Neuron (in vitro differentiated cells): ENCODE measurements around the gene EVL.

Experiments
- H2AFZ ChIP-seq: one replicate; pipeline ENCODE4 v1.6.1; 2013; ENCODE audit warnings: low read depth, mild to moderate bottlenecking, inconsistent platforms, low read length, moderate library complexity
- H3K27me3 ChIP-seq: one replicate; pipeline ENCODE4 v1.6.1; 2013; ENCODE audit warnings: low read length; ENCODE audit not compliant: insufficient read depth
- H3K36me3 ChIP-seq: one replicate; pipeline ENCODE4 v1.6.1; 2013; ENCODE audit warnings: low read length; ENCODE audit not compliant: insufficient read depth
- H3K4me1 ChIP-seq: one replicate; pipeline ENCODE4 v1.6.1; 2013; ENCODE audit warnings: low read length; ENCODE audit not compliant: insufficient read depth
- H3K4me3 ChIP-seq: 2 replicates; pipeline ENCODE4 v1.5.1; 2013; ENCODE audit warnings: mild to moderate bottlenecking, low read length, moderate library complexity
- H3K9me3 ChIP-seq: one replicate; pipeline ENCODE4 v1.6.1; 2013; ENCODE audit warnings: low read length

EVL gene

DNA sequence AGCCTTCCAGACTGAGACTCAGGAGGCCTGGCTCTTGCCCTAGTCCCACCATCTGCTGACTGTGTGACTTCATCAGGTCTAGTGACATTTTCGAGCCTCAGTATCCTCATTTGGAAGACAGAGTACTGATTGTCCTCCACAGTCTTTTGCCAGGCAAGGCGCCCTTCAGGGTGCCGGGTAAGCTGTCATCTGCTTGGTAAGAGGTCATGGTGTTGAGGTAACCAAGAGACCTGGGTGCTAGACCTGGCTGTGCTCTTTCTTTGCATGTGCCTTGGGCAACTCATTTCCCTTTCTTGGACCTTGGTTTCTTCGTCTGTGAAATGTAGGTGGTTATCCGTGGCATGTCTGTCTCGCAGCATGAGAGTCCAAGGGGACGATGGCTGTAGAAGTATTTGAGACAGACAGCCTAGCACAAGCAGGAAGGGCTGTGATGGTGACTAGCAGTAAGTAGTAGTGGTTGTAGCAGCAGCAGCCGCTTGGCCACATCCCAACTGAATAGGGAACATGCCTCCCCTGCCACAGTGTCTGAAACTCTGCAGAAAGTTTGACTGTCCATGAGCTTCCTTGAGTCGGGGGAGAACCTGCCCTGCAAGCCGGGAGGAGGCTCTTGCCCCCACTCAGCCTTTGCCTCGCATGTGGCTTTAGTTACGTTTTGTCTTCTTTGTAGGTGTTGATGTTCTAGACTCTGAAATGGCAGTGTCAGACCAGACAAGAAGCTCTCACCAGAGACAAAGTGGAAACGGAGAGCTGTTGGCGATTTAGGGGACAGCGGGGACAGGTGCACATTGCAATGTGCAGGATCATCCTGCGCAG, 40.3 kb downstream of the EVL start:
- no peaks in the 10 kb centered on the region for H3K4me1 ChIP-seq
- no peak overlapping the region for H2AFZ ChIP-seq
- H3K27me3 ChIP-seq, result no peaks in the 10 kb centered on the region
- no peak overlapping the region for H3K4me3 ChIP-seq
- peaks cover 7% of the 10 kb centered on the region for H3K36me3 ChIP-seq
- H3K9me3 ChIP-seq, result no peaks in the 10 kb centered on the region

DNA sequence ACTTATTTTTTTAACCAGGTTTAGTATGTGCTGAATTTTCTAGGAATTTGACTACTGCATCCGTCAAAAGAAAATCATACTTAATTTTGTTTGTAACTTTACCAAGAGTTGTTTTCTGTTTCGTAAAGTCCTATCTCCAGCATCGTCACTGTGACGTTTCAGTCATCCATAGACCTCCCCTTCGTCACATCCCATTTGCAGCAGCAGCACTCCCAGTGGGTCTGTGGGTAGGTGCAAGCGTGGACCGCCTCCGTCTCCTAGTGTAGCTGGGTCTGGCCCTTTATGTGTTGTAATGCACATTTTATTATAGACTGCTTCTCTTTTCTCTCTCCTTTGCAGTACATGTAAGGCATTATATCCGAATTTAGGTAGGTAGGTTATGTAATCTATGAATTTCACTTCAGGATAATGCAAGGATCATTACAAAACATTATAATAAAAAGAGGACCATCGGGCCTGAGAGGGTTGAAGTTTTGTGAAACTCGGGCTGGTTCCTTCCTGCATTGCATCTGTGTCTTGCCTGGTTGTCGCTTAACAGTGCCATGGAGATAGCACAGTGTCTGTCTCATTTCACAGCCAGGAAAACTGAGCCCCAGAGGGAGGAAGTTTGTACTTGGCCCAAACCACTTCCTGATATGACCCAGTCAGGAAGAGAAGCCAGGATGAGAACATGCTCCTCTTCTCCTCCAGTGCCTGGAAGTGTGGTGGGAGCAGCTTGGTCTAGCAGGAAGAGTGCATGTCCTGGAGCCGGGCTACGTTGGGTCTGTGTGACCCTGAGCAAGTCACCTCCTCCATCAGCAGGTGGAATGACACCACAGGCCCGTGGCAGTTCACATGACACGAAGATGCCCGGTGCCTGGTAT, 41.3 kb downstream of the EVL start:
- H3K27me3 ChIP-seq, result no peaks in the 10 kb centered on the region
- no peak overlapping the region for H2AFZ ChIP-seq
- H3K36me3 ChIP-seq, result peaks cover 7% of the 10 kb centered on the region
- no peaks in the 10 kb centered on the region for H3K4me1 ChIP-seq
- no peak overlapping the region for H3K4me3 ChIP-seq
- no peaks in the 10 kb centered on the region for H3K9me3 ChIP-seq

DNA sequence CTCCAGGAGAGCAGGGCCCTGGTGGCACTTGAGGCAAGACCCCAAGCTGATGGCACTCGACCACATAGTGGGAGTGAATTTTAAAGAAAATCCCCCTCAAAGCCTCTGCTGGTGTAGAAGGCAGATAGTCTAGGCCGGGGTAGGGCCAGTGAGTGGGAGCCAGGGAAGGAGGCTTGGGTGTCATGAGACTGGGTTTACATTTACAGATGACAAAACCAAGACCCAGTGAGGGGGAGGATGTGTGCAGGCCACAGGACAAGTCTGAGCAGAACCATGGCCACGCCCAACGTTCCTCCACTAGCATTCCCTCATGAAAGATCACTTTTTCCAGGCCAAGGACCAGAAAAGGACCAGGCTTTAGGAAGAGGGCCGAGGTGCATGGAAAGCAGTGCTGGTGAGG, 42.0 kb downstream of the EVL start:
- Histone ChIP-seq H3K27me3 (no peaks in the 10 kb centered on the region), H3K4me3 (no peak overlapping the region), H3K36me3 (peaks cover 5% of the 10 kb centered on the region), H3K4me1 (no peaks in the 10 kb centered on the region), H2AFZ (no peak overlapping the region), H3K9me3 (no peaks in the 10 kb centered on the region)

DNA sequence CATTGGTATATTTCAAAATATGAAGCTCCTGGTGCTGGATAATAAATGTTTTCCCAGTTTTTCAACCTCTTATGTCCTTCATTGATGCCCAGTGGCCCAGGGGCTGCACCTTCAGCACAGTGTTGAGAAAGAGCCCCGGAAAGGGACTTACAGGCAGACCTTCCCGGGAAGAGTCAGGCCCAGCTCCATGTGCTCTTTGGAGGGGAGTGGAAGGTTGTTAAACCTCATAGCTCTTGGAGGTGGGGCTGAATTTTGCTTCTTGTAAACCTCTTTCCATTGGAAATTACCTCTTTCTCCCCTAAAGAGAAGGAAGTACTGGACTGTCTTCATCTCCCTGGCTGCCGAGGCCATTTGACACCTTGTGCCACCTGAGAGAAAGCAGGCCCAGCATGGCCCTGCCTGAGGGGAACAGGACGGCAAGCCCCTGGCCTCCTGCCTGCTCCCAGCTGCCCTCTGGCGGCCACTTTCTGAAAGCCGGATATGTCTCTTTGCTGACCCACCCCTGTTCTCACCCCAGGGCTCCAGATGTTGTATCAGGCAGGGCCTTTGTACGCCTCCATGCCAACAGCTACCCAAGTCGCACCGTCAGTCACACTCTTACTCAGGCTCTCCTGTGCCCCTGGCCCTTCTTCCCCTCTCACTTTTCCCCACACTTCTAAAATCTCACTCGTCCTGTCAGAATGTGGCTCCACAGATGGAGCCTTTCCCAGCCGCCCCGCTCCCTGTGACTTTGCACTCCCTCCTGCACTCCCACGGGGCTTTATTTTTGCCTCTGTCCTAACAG, 43.0 kb downstream of the EVL start:
- H3K4me1 ChIP-seq, result no peaks in the 10 kb centered on the region
- H2AFZ ChIP-seq, result no peak overlapping the region
- H3K4me3 ChIP-seq, result no peak overlapping the region
- H3K36me3 ChIP-seq, result peaks cover 3% of the 10 kb centered on the region
- H3K9me3 ChIP-seq, result no peaks in the 10 kb centered on the region
- H3K27me3 ChIP-seq, result no peaks in the 10 kb centered on the region

DNA sequence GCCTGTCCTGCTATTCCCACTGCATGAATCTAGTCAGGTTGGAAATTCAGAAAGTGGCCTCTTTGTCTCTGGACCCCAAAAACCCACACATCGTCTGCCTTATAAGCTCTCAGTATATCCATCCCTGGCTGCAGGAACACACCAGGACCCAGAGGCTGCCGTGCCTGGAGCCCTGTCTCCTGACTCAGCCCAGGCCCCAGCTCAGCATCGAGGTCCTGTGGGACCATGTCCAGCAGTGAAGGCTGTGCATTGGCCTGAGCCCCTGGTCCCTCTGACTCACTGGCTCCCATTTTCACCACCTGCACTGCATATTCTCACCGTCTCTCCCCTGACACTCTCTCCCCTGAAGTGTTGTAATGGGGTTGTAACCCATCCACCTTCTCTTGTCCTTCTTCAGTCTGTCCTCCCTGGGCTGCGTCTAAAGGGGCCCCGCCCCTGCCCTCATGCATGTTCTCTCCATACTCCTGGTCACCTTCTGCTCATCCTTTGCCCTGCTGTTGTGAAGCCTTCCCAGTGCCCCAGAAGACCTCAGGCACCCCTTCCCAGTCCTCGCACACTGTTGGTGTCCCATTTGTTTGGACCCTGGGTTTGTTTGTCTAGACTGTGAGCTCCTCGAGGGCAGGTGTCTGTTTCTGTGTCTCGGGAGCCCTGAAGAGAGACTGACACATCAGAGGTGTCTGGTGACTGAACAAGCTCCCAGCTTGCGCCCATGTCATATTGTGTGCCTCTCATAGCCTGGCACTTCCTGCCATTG, 43.8 kb downstream of the EVL start:
- peaks cover 3% of the 10 kb centered on the region for H3K36me3 ChIP-seq

DNA sequence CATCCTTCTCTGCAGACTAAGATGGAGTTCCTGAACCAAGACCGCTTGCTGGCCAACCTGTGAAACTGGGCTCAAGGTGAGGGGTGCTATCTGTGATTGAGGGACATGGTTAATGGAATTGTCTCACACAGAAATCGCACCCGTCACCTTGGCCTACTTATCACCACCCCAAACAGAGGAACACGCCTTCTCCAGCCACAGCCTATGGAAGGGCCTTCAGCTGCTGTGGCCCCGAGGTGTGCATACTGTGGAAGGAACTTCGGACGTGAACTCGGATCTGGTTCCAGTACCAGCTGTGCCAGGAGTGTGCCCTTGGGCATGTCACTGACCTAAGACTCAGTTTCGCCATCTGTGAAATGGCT, 44.4 kb downstream of the EVL start:
- H3K9me3 ChIP-seq, result no peaks in the 10 kb centered on the region
- no peak overlapping the region for H3K4me3 ChIP-seq
- no peaks in the 10 kb centered on the region for H3K4me1 ChIP-seq
- peaks cover 3% of the 10 kb centered on the region for H3K36me3 ChIP-seq
- no peak overlapping the region for H2AFZ ChIP-seq
- no peaks in the 10 kb centered on the region for H3K27me3 ChIP-seq

More for the DNA sequence above, 43.8 kb downstream of the EVL start:
- H3K9me3 ChIP-seq, result no peaks in the 10 kb centered on the region
- H3K27me3 ChIP-seq, result no peaks in the 10 kb centered on the region
- H3K4me3 ChIP-seq, result no peak overlapping the region
- no peaks in the 10 kb centered on the region for H3K4me1 ChIP-seq
- H2AFZ ChIP-seq, result no peak overlapping the region

DNA sequence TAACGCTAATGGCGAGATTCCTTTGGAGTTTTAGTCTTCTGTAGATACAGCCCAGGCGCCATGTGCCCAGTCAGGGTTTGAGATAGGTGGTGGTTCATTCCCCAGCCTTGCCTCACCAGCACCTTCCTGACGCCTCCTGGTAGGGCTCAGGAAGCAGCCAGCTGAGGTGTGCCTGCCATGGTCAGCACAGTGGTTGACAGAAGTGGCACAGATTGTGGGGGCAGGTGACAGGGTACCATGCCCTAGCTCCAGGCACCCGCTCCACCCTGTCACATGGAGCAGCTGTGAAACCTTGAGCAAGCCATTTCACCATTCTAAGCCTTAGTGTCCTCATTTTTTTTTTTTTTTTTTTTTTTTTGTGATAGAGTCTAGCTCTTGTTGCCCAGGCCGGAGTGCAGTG, 45.6 kb downstream of the EVL start:
- no peak overlapping the region for H2AFZ ChIP-seq
- no peaks in the 10 kb centered on the region for H3K4me1 ChIP-seq
- H3K4me3 ChIP-seq, result no peak overlapping the region
- no peaks in the 10 kb centered on the region for H3K9me3 ChIP-seq
- H3K27me3 ChIP-seq, result no peaks in the 10 kb centered on the region
- peaks cover 3% of the 10 kb centered on the region for H3K36me3 ChIP-seq

DNA sequence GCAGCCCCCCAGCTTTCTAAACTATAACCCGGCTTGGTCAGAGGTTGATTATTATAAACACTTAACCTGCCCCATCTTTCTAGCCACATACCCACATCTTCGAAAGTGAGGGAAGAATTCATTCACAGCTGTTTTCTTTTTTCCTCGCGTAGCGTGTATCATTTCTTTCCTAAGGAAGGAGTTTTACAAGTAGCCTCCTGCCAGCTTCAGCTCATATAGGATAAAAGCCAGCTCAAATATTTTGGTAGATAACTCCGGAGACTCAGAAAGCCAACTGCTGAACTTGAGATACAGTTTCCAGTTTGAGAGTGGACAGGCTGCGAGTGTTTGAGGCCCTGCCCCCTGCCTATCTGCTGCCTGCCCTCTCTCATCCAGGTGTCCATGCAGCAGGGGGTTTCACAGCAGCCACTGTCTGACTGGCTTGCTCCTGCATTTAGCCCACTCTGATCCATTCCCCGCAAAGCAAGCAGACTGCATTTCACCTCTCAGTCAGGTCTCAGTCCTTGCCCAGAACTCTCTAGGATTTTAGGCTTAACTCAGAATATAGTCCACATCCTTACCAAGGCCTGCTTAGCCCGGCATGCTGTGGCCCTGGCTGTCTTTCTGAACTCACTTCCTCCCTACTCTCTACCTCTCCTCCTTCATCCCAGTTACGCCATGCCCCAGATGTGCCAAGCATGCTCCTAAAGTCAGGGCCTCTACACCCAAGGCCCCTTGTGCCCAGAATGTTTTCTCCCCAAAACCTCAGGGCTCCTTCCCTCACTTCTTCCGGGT, 46.9 kb downstream of the EVL start:
- Histone ChIP-seq H3K27me3 (no peaks in the 10 kb centered on the region), H3K4me3 (no peak overlapping the region), H3K4me1 (no peaks in the 10 kb centered on the region), H3K36me3 (peaks cover 6% of the 10 kb centered on the region), H3K9me3 (no peaks in the 10 kb centered on the region), H2AFZ (no peak overlapping the region)

DNA sequence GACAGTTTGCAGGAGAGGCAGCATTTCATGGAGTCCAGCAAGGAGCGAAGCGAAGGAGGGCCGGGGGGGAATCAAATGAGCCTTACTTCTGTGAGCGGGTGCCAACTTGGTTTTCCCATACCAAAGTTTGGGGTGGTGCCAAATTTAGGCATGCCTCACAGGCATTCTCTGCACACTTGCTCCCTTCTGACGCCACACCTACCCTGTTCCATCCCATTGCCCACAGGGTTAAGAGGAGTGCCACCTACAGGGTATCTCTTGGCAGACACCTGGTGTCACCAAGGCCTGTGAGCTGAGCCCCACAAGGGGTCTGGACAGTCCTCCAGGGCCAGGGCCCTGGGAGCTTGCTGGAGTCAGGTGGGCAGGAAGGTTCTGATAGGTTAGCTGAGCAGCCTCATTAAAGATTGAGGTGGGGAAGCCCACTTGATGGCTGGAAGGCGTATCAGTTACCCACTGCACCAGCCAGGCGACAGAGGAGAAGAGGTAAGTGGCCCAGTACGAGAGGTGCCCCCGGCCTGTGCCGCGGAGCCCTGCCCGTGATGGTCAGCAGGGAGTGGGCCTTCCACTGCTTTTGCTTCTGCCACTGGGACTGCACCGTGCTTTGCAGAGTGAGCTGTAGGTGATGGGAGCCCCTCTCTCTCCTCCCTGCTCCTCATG, 49.0 kb downstream of the EVL start:
- H3K36me3 ChIP-seq, result peaks cover 8% of the 10 kb centered on the region
- no peak overlapping the region for H2AFZ ChIP-seq
- H3K9me3 ChIP-seq, result no peaks in the 10 kb centered on the region
- H3K27me3 ChIP-seq, result no peaks in the 10 kb centered on the region
- H3K4me1 ChIP-seq, result no peaks in the 10 kb centered on the region
- no peak overlapping the region for H3K4me3 ChIP-seq

DNA sequence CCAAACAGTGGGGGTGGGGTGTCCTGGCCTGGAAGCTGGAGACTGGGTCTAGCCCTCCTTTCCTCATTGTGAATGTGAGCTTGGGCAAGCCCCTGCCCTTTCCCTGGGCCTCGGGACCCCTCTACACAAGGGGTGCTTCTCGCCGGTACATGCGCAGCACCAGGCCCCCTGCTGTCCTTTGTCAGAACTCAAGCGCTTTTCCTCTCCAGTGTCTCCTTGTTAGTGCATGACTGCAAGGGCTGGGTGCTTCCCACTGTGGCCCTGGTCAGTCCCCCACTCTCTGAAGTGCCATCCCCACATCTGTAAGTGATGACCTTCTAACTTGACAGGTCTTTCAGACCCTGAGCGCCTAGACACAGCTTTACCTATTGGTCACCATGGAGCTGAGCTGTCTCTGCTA, 50.0 kb downstream of the EVL start:
- Histone ChIP-seq H3K27me3 (no peaks in the 10 kb centered on the region), H3K4me3 (no peak overlapping the region), H2AFZ (no peak overlapping the region), H3K9me3 (no peaks in the 10 kb centered on the region), H3K36me3 (peaks cover 5% of the 10 kb centered on the region), H3K4me1 (no peaks in the 10 kb centered on the region)

DNA sequence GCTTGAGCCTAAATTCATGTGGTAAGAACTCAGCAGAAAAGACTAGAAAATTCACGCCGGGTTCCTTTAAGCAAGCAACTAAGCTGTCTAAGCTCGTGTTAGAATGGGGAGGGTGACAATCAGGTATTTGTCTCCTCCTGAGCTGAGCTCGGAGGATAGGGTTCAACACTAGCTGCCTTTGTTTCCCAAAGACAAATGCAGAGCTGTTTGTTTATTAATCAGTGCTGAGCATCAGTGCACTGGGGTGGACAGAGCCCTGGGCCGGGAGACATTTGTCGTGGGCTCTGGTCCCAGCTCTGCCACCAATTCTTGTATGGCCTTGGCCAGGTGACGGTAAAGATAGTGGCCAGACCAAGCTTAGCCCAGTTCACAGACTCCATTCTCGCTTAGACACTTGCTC, 50.5 kb downstream of the EVL start:
- Histone ChIP-seq H3K27me3 (no peaks in the 10 kb centered on the region), H3K4me1 (no peaks in the 10 kb centered on the region), H3K9me3 (no peaks in the 10 kb centered on the region), H3K36me3 (peaks cover 5% of the 10 kb centered on the region), H2AFZ (no peak overlapping the region), H3K4me3 (no peak overlapping the region)

DNA sequence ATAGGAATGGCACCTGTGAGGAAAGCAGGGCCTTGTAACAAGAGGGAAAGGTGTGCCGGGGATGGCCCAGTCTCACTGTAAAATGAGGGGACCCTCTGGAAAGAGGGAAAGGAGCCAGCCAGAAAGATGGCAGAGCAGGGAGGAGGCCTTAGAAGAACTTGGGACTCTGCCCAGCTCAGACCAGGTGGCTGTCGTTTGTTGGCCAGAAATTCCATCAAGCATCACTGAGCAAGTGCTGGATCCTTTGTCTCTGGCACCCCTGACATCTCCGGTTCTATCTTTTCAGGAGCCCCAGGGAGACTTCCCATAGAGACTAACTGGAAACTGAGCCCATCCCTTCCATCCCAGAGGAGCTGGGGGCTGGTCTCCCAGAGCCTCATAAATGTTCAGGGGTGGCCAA, 50.9 kb downstream of the EVL start:
- H2AFZ ChIP-seq, result no peak overlapping the region
- H3K36me3 ChIP-seq, result peaks cover 5% of the 10 kb centered on the region
- H3K4me1 ChIP-seq, result no peaks in the 10 kb centered on the region
- no peaks in the 10 kb centered on the region for H3K9me3 ChIP-seq
- no peak overlapping the region for H3K4me3 ChIP-seq
- no peaks in the 10 kb centered on the region for H3K27me3 ChIP-seq
